OCI-LY7 (cell line): ENCODE results near the gene TEDC1.

Experiments used
- CTCF ChIP-seq: fragments of 200-600 bp; sonication (generic); conservative IDR thresholded peaks from 2 replicates; pipeline ENCODE4 v1.5.1; 2014; ENCODE audit warnings: mild to moderate bottlenecking, antibody characterized with exemption, low read length, moderate library complexity, mixed read lengths
- EZH2phosphoT487 ChIP-seq: fragments of 200-600 bp; sonication (generic); IDR thresholded peaks from 2 replicates; pipeline ENCODE4 v1.6.1; 2018; ENCODE audit warnings: low read depth, borderline replicate concordance, mild to moderate bottlenecking, mixed run types, antibody characterized with exemption, low read length, moderate library complexity, mixed read lengths

- TF ChIP-seq CTCF (no peak), EZH2phosphoT487 (no peak)
These were observed 3.5 kb upstream of the TEDC1 start for GRCh38 chr14:105487449-105487985.
